IMR-90 (cell line): ENCODE measurements around the gene C20orf144. TPM values are rescaled to one million over a fixed set of nuclear protein-coding genes. Genes with fewer than 3 reads are reported as not detected.

Source experiments
- ATAC-seq: fragments of 200-7000 bp; cut with Tn5 transposase; 2 replicates; pipeline ENCODE4 v1.9.1; 2020; ENCODE audit warnings: low read depth, mild to moderate bottlenecking, moderate library complexity
- BruUV-seq: library from RNA; stranded (reverse); fragments of 400-500 nt; replicated peaks from 2 replicates; lab custom pipeline; 2021; lab: Mats Ljungman, UMichigan
- CTCF ChIA-PET: fragments of 300-600 bp; formaldehyde crosslinking; extraction: SDS; loops from one replicate; lab custom pipeline; 2021; ENCODE audit warnings: antibody characterized with exemption; lab: Yijun Ruan, JAX
- POLR2A ChIA-PET: fragments of 300-600 bp; sonication (Branson Sonifier 250); formaldehyde crosslinking; loops from one replicate; lab custom pipeline; 2022; ENCODE audit warnings: antibody characterized with exemption; ENCODE audit not compliant: unreplicated experiment; lab: Charles Lee
- DNase-seq: peaks from one replicate; pipeline ENCODE4 v3.0.0; 2013
- H2AFZ ChIP-seq: replicated peaks from 2 replicates; pipeline ENCODE3; 2013; ENCODE audit warnings: low read length, mild to moderate bottlenecking; ENCODE audit not compliant: poor library complexity
- H2AK5ac ChIP-seq: 2 replicates; pipeline ENCODE4 v1.6.1; 2013; ENCODE audit warnings: low read depth, low read length, inconsistent platforms
- H2AK9ac ChIP-seq: replicated peaks from 2 replicates; pipeline ENCODE3; 2013; ENCODE audit warnings: mild to moderate bottlenecking, low read depth, low read length, moderate library complexity; ENCODE audit not compliant: poor library complexity
- H2BK120ac ChIP-seq: 2 replicates; pipeline ENCODE4 v1.6.1; 2013; ENCODE audit warnings: low read depth, low read length, inconsistent platforms
- H2BK15ac ChIP-seq: 3 replicates; pipeline ENCODE4 v1.6.1; 2013; ENCODE audit warnings: low read depth, low read length, inconsistent platforms
- H2BK20ac ChIP-seq: 2 replicates; pipeline ENCODE4 v1.6.1; 2013; ENCODE audit warnings: low read depth, mild to moderate bottlenecking, inconsistent platforms, low read length, moderate library complexity
- H2BK5ac ChIP-seq: 2 replicates; pipeline ENCODE4 v1.6.1; 2013; ENCODE audit warnings: mild to moderate bottlenecking, low read depth, low read length, inconsistent platforms; ENCODE audit not compliant: poor library complexity, severe bottlenecking
- H3K14ac ChIP-seq: replicated peaks from 2 replicates; pipeline ENCODE4 v1.6.1; 2013; ENCODE audit warnings: low read depth, low read length, inconsistent platforms
- H3K18ac ChIP-seq: 2 replicates; pipeline ENCODE4 v1.6.1; 2013; ENCODE audit warnings: low read depth, low read length, control low read depth
- H3K23ac ChIP-seq: 2 replicates; pipeline ENCODE4 v1.6.1; 2013; ENCODE audit warnings: low read depth, low read length, inconsistent platforms
- H3K27ac ChIP-seq: 2 replicates; pipeline ENCODE4 v1.5.1; 2013; ENCODE audit warnings: mild to moderate bottlenecking, control low read depth, low read length; ENCODE audit not compliant: insufficient read depth
- H3K27me3 ChIP-seq: 2 replicates; pipeline ENCODE4 v1.6.1; 2013; ENCODE audit warnings: low read length; ENCODE audit not compliant: control insufficient read depth, insufficient read depth
- H3K36me3 ChIP-seq: 2 replicates; pipeline ENCODE4 v1.6.1; 2013; ENCODE audit warnings: low read length, mixed read lengths; ENCODE audit not compliant: control insufficient read depth, insufficient read depth
- H3K4ac ChIP-seq: 2 replicates; pipeline ENCODE4 v1.6.1; 2013; ENCODE audit warnings: low read depth, low read length, inconsistent platforms
- H3K4me1 ChIP-seq: 2 replicates; pipeline ENCODE4 v1.6.1; 2013; ENCODE audit warnings: low read length, mixed read lengths; ENCODE audit not compliant: control insufficient read depth, insufficient read depth
- H3K4me2 ChIP-seq: 2 replicates; pipeline ENCODE4 v1.6.1; 2013; ENCODE audit warnings: low read depth, mild to moderate bottlenecking, control low read depth, low read length, moderate library complexity
- H3K4me3 ChIP-seq: 2 replicates; pipeline ENCODE4 v1.5.1; 2013; ENCODE audit warnings: low read depth, mild to moderate bottlenecking, control low read depth, low read length, moderate library complexity; ENCODE audit not compliant: insufficient read depth
- H3K56ac ChIP-seq: 2 replicates; pipeline ENCODE4 v1.6.1; 2013; ENCODE audit warnings: low read length, inconsistent platforms; ENCODE audit not compliant: insufficient read depth; ENCODE audit errors: extremely low read depth
- H3K79me1 ChIP-seq, 2 experiments: 2 replicates each; pipeline ENCODE4 v1.6.1; 2013; ENCODE audit warnings: low read length in 2 of 2, inconsistent platforms in 1 of 2, low read depth in 1 of 2
- H3K9ac ChIP-seq: 2 replicates; pipeline ENCODE4 v1.6.1; 2013; ENCODE audit warnings: low read depth, low read length, control low read depth
- H3K9me1 ChIP-seq: 2 replicates; pipeline ENCODE4 v1.6.1; 2013; ENCODE audit warnings: low read length, inconsistent platforms; ENCODE audit not compliant: insufficient read depth
- H3K9me3 ChIP-seq: 2 replicates; pipeline ENCODE4 v1.6.1; 2013; ENCODE audit warnings: low read length; ENCODE audit not compliant: control insufficient read depth, insufficient read depth
- H4K20me1 ChIP-seq: 2 replicates; pipeline ENCODE4 v1.6.1; 2013; ENCODE audit warnings: low read length, inconsistent platforms; ENCODE audit not compliant: insufficient read depth
- H4K5ac ChIP-seq: 2 replicates; pipeline ENCODE4 v1.6.1; 2013; ENCODE audit warnings: mild to moderate bottlenecking, low read depth, low read length, control low read depth
- H4K8ac ChIP-seq, 2 experiments: 2 replicates each; pipeline ENCODE4 v1.6.1; 2013; ENCODE audit warnings: low read depth in 2 of 2, low read length in 2 of 2, control low read depth in 1 of 2, inconsistent platforms in 1 of 2
- H4K91ac ChIP-seq: 2 replicates; pipeline ENCODE4 v1.6.1; 2013; ENCODE audit warnings: low read depth, low read length, inconsistent platforms; ENCODE audit not compliant: insufficient read depth
- RAD21 ChIP-seq: IDR thresholded peaks from 2 replicates; pipeline ENCODE4 v1.6.1; 2012; ENCODE audit warnings: low read length, improper control_type of control experiment
- RFX5 ChIP-seq: IDR thresholded peaks from 2 replicates; pipeline ENCODE4 v1.8.0; 2012; ENCODE audit warnings: low read depth, mild to moderate bottlenecking, low read length, moderate library complexity
- WGBS, 2 experiments: methylation state at CpG; one replicate each; pipeline versions ENCODE4 v1.1.5 to v1.1.7; 2013; ENCODE audit warnings: missing lambda C conversion rate in 2 of 2; ENCODE audit not compliant: insufficient read length in 1 of 2; ENCODE audit errors: extremely low coverage in 2 of 2; 5-methylcytosine and 5-hydroxymethylcytosine counted together
- dilution Hi-C: fragments of 300-500 bp; cut with HindIII; formaldehyde crosslinking; loops from one replicate; pipeline ENCODE4 v1.14.3; 2018; ENCODE audit warnings: low sequenced_read_pairs; ENCODE audit not compliant: unreplicated experiment
- in situ Hi-C: fragments of 300-500 bp; cut with MboI; formaldehyde crosslinking; loops from 3 replicates; pipeline ENCODE4 v1.14.3; 2019; ENCODE audit warnings: low sequenced_read_pairs, inconsistent platforms, mixed read lengths
- intact Hi-C: fragments of 100-400 bp; cut with micrococcal nuclease; formaldehyde crosslinking; loops from 2 replicates; pipeline ENCODE4 v1.10.0; 2022
- polyA plus RNA-seq, 3 experiments: library from polyadenylated mRNA; depleted of rRNA; stranded (reverse); fragments of >200 nt; gene quantifications; 2 replicates each; pipeline ENCODE4 v1.2.3, GENCODE V29; 2012; ENCODE audit warnings: low replicate concordance in 1 of 3
- total RNA-seq: library from RNA; depleted of rRNA; stranded (reverse); fragments of >200 nt; gene quantifications from 2 replicates; pipeline ENCODE4 v1.2.3, GENCODE V29; 2012
- TF ChIP-seq, protein P1 (sequence below): conservative IDR thresholded peaks from 2 replicates; pipeline ENCODE4 v1.5.1; 2012; ENCODE audit warnings: mild to moderate bottlenecking, low read depth, low read length, improper control_type of control experiment

The C20orf144 gene
- total and polyA plus RNA-seq, 2 of the 4 experiments (the other 2 are of a cell fraction): under 0.01 to 0.19 TPM

DNA sequence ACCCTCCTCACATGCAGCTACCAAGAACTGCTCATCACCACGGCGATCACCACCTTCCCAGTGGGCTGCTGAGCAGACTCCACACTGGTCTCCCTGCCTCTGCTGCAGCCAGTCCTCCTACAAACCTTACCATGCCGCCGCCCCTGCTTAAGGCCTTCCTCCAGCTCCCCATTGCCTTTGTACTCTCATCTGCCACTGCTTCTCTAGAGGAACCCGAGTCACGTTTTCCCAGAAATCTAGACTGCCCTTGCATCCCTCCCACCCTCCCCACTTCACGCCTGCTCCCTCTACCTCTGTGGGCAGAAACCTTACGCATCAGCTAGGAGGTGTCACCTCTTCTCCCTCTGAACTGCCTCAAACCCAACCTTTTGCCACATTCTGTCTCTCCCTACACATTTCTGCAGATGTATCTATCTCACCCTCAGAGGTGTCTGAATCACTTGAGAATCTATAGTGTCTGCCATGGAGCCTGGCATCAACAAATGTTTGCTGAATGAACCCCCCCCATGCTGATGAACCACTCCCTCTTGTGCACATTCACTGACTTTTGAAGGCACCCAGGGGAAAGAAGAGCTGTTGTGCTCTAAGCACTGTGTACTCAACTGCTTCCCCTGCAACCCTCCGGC, 19.7 kb downstream of the C20orf144 start:
- ATAC-seq (no peak), DNase-seq (no peak)
- Histone ChIP-seq H2BK120ac (no peak overlapping the region), H4K91ac (no peak overlapping the region), H2BK5ac (no peak overlapping the region), H3K27me3 (no peaks in the 10 kb centered on the region), H2AK5ac (no peak overlapping the region), H3K14ac (no peak overlapping the region), H3K9me1 (peaks cover 24% of the 10 kb centered on the region; the same call in 1 of the 2 replicates), H3K18ac (no peak overlapping the region), H2AFZ (no peak overlapping the region), H2BK15ac (no peak overlapping the region), H3K56ac (no peak overlapping the region), H3K4ac (no peak overlapping the region), H3K9ac (no peak overlapping the region), H3K9me3 (no peaks in the 10 kb centered on the region), H3K4me3 (no peak overlapping the region), H4K8ac (no peak overlapping the region), H3K4me2 (no peak overlapping the region), H3K27ac (no peak overlapping the region), H3K79me1 (peaks cover 7 to 52% of the 10 kb centered on the region in 2 experiments; a peak in 2 of 4 replicates), H3K36me3 (no peaks in the 10 kb centered on the region), H4K20me1 (peaks cover 24% of the 10 kb centered on the region), H2AK9ac (no peak overlapping the region), H4K5ac (no peak overlapping the region), H3K4me1 (peaks cover 10% of the 10 kb centered on the region), H2BK20ac (no peak overlapping the region), H3K23ac (no peak overlapping the region)
- no peak for TF ChIP-seq RAD21
- TF ChIP-seq, protein P1, sequence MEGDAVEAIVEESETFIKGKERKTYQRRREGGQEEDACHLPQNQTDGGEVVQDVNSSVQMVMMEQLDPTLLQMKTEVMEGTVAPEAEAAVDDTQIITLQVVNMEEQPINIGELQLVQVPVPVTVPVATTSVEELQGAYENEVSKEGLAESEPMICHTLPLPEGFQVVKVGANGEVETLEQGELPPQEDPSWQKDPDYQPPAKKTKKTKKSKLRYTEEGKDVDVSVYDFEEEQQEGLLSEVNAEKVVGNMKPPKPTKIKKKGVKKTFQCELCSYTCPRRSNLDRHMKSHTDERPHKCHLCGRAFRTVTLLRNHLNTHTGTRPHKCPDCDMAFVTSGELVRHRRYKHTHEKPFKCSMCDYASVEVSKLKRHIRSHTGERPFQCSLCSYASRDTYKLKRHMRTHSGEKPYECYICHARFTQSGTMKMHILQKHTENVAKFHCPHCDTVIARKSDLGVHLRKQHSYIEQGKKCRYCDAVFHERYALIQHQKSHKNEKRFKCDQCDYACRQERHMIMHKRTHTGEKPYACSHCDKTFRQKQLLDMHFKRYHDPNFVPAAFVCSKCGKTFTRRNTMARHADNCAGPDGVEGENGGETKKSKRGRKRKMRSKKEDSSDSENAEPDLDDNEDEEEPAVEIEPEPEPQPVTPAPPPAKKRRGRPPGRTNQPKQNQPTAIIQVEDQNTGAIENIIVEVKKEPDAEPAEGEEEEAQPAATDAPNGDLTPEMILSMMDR: no peak
- TF ChIP-seq RFX5: no peak
- in situ Hi-C loops (no loop called here), dilution Hi-C loops (no loop called here), intact Hi-C loops (no loop called here)
- ChIA-PET POLR2A (no interaction called here), CTCF (interaction anchor here (1.0 kb wide), 1 partner anchor 13 kb away, joined by 3 read pairs; no protein-coding TSS in a partner anchor)
- WGBS, 2 experiments: 92% methylated on average over 2 of the region's 9 CpGs; no CpG with 5 or more reads in 1 of the 2 experiments
- no TSS peak for BruUV-seq
